ENCODE results near the gene IL17C. TPM values are rescaled to one million over a fixed set of nuclear protein-coding genes. Genes with fewer than 3 reads are reported as not detected.
"Not testable (repeated sequence)": the region's sequence is repeated elsewhere in the genome, so short reads cannot be mapped to it uniquely, and the experiment has no call there.

Gene IL17C
- total RNA-seq, 1 donor, result under 0.01 TPM

GRCh38 chr16:88609426-88609825 lies 28.9 kb upstream of the IL17C start:
- not testable (repeated sequence) for DNase-seq (ENCODE audit: low read depth in 2 of 3, low spot score in 2 of 3)

GRCh38 chr16:88610080-88610479 lies 28.3 kb upstream of the IL17C start:
- DNase-seq (ENCODE audit: low read depth in 2 of 3, low spot score in 2 of 3), result no peak

GRCh38 chr16:88610909-88611812 lies 27.2 kb upstream of the IL17C start:
- DNase-seq (ENCODE audit: low read depth in 2 of 3, low spot score in 2 of 3), result no peak

GRCh38 chr16:88613293-88613692 lies 25.1 kb upstream of the IL17C start:
- no peak for DNase-seq (ENCODE audit: low read depth in 2 of 3, low spot score in 2 of 3)

- DNase-seq (ENCODE audit: low read depth in 2 of 3, low spot score in 2 of 3), result no peak
Observed at GRCh38 chr16:88613911-88614817, 24.2 kb upstream of the IL17C start.

GRCh38 chr16:88614818-88615580 lies 23.4 kb upstream of the IL17C start:
- DNase-seq (ENCODE audit: low read depth in 2 of 3, low spot score in 2 of 3), result no peak

- no peak for DNase-seq (ENCODE audit: low read depth in 2 of 3, low spot score in 2 of 3)
Observed at GRCh38 chr16:88616320-88616719, 22.1 kb upstream of the IL17C start.

GRCh38 chr16:88616736-88617135 lies 21.6 kb upstream of the IL17C start:
- DNase-seq (ENCODE audit: low read depth in 2 of 3, low spot score in 2 of 3), result no peak

- DNase-seq (ENCODE audit: low read depth in 2 of 3, low spot score in 2 of 3), result no peak
Observed at GRCh38 chr16:88617268-88618031, 20.9 kb upstream of the IL17C start.

- no peak for DNase-seq (ENCODE audit: low read depth in 2 of 3, low spot score in 2 of 3)
Observed at GRCh38 chr16:88618182-88618955, 20.0 kb upstream of the IL17C start.

GRCh38 chr16:88618956-88619667 lies 19.3 kb upstream of the IL17C start:
- DNase-seq (ENCODE audit: low read depth in 2 of 3, low spot score in 2 of 3), result no peak

- peak in 1 of 3 donors; percentile 57 for DNase-seq (ENCODE audit: low read depth in 2 of 3, low spot score in 2 of 3)
Observed at GRCh38 chr16:88619859-88620815, 18.2 kb upstream of the IL17C start.

GRCh38 chr16:88622125-88622524 lies 16.2 kb upstream of the IL17C start:
- no peak for DNase-seq (ENCODE audit: low read depth in 2 of 3, low spot score in 2 of 3)

GRCh38 chr16:88622866-88623265 lies 15.5 kb upstream of the IL17C start:
- DNase-seq (ENCODE audit: low read depth in 2 of 3, low spot score in 2 of 3), result no peak

GRCh38 chr16:88623858-88624257 lies 14.5 kb upstream of the IL17C start:
- DNase-seq (ENCODE audit: low read depth in 2 of 3, low spot score in 2 of 3), result no peak

- DNase-seq (ENCODE audit: low read depth in 2 of 3, low spot score in 2 of 3), result no peak
Observed at GRCh38 chr16:88624481-88624880, 13.9 kb upstream of the IL17C start.

GRCh38 chr16:88624977-88625576 lies 13.3 kb upstream of the IL17C start:
- DNase-seq (ENCODE audit: low read depth in 2 of 3, low spot score in 2 of 3), result no peak
